Upper lobe of right lung (tissue), 1 donor: Measurements from ENCODE around the gene LY86. TPM values are rescaled to one million over a fixed set of nuclear protein-coding genes. Genes with fewer than 3 reads are reported as not detected.

Source experiments
- ATAC-seq: fragments of 200-7000 bp; cut with Tn5 transposase; one replicate; pipeline ENCODE4 v1.9.1; 2020; ENCODE audit warnings: mild to moderate bottlenecking, moderate library complexity
- DNase-seq: peaks from one replicate; pipeline ENCODE4 v3.0.0-alpha.2; 2020
- H3K27ac ChIP-seq: fragments of 200-600 bp; one replicate; pipeline ENCODE4 v1.8.0; 2022
- H3K27me3 ChIP-seq: fragments of 200-600 bp; one replicate; pipeline ENCODE4 v1.8.0; 2022; ENCODE audit warnings: mild to moderate bottlenecking
- H3K36me3 ChIP-seq: fragments of 200-600 bp; one replicate; pipeline ENCODE4 v1.8.0; 2022
- H3K4me1 ChIP-seq: fragments of 200-600 bp; one replicate; pipeline ENCODE4 v1.8.0; 2022
- H3K4me3 ChIP-seq: fragments of 200-600 bp; one replicate; pipeline ENCODE4 v1.8.0; 2022; ENCODE audit warnings: mild to moderate bottlenecking
- H3K9me3 ChIP-seq: fragments of 200-600 bp; one replicate; pipeline ENCODE4 v1.8.0; 2022
- intact Hi-C: fragments of 100-400 bp; cut with DNase I; formaldehyde crosslinking; loops from one replicate; pipeline ENCODE4 v1.11.0; 2022
- total RNA-seq: library from RNA; stranded (reverse); fragmentation: NEBNext Ultra II Directional; extraction: Animal tissue kit (Norgen Biotek cat#: 25700); gene quantifications from one replicate; pipeline ENCODE4 v1.2.1, GENCODE V29; 2021
- TF ChIP-seq, protein P1 (sequence below): fragments of 200-600 bp; IDR thresholded peaks from one replicate; pipeline ENCODE4 v1.8.0; 2022; ENCODE audit warnings: antibody characterized with exemption
- donor health status: DM: no; HTN: yes; CAD: no; lungs with severe emphysema.

Gene LY86
- total RNA-seq, 1 donor from 2014 or later = 13.8 TPM

DNA sequence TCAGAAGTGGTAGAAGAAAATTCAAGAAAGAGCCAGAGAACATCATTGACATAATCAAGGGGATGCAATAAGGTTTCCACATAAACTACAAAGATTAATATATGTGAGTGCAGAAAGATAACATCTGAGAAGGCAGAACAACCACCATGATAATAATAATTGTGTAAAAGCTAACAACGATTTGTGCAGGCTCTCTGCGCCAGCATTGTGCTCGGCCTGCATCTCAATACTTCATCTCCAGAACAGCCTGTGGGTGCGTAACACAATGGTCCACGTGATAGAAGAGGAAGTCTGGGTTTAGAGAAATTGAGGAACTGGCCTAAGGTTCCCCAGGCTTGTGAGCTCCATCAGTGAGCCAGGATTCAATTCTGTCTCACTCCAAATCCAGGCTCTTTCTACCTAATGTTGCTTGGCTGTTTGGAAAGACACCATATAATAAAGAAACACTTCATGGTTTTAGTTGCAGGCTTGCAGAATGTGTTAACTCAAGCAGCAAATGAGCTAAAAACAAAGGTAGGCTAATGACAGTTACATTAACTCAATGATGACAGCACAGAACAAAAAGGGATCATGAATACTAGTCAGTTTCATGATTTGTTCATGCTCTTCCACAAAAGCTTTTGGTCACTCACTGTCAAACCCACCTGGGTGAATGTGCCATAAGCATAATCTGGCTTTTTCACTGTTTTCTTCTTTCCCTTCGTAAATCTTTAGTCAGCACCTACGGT, 71.2 kb downstream of the LY86 start:
- Histone ChIP-seq H3K9me3 (no peaks in the 10 kb centered on the region), H3K27ac (peak overlapping the region; percentile 60), H3K36me3 (no peaks in the 10 kb centered on the region), H3K4me1 (peaks cover 47% of the 10 kb centered on the region), H3K27me3 (no peaks in the 10 kb centered on the region), H3K4me3 (no peak overlapping the region)
- DNase-seq = no peak
- TF ChIP-seq, protein P1, sequence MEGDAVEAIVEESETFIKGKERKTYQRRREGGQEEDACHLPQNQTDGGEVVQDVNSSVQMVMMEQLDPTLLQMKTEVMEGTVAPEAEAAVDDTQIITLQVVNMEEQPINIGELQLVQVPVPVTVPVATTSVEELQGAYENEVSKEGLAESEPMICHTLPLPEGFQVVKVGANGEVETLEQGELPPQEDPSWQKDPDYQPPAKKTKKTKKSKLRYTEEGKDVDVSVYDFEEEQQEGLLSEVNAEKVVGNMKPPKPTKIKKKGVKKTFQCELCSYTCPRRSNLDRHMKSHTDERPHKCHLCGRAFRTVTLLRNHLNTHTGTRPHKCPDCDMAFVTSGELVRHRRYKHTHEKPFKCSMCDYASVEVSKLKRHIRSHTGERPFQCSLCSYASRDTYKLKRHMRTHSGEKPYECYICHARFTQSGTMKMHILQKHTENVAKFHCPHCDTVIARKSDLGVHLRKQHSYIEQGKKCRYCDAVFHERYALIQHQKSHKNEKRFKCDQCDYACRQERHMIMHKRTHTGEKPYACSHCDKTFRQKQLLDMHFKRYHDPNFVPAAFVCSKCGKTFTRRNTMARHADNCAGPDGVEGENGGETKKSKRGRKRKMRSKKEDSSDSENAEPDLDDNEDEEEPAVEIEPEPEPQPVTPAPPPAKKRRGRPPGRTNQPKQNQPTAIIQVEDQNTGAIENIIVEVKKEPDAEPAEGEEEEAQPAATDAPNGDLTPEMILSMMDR = no peak
- peak; percentile 87 for ATAC-seq
- intact Hi-C loops = no loop called here

DNA sequence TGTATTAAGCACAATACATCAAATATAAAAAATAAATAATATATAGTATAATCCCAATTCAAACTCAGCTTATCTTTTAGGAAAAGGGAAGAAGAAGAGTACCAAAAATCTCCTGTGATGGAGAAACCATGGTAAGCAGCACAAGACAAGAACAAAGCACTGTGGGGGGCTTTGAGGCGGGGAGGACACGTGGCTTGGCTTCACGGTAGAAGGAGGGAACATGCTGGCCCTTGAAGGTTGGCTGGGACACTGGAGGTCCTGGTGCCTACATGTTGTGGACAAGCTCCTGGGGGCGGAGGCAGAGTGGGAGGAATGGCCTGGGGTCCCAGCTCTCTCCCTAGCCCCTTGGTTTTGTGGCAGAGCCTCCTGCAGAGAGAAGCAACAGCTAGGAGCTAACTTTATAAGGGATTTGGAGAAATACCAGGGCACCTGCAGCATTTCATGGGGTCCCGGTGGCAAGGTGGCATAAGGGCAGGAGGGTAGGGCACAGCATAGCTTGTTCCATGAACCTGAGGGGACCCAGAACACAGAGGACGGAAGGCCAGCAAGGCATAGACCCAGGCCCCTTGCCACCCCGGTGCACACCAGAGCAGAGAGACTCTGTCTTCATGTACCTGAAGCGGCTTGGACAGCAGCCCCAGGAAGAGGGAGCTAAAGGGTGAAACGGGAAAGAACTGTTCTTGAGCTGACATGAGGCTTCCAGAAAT, 72.0 kb downstream of the LY86 start:
- H3K36me3 ChIP-seq = no peaks in the 10 kb centered on the region
- peaks cover 45% of the 10 kb centered on the region for H3K4me1 ChIP-seq
- no peak for DNase-seq

GRCh38 chr6:6661191-6661590, 72.7 kb downstream of the LY86 start:
- H3K4me1 ChIP-seq = peaks cover 40% of the 10 kb centered on the region
- peak overlapping the region; percentile 60 for H3K27ac ChIP-seq
- no peak overlapping the region for H3K4me3 ChIP-seq
- H3K36me3 ChIP-seq = no peaks in the 10 kb centered on the region
- no peak for ATAC-seq
- intact Hi-C loops = no loop called here
- H3K27me3 ChIP-seq = no peaks in the 10 kb centered on the region
- no peaks in the 10 kb centered on the region for H3K9me3 ChIP-seq
- TF ChIP-seq, protein P1 = no peak
- no peak for DNase-seq

More for the DNA sequence above, 72.0 kb downstream of the LY86 start:
- Histone ChIP-seq H3K9me3 (no peaks in the 10 kb centered on the region), H3K27me3 (no peaks in the 10 kb centered on the region), H3K27ac (peak overlapping the region; percentile 60), H3K4me3 (no peak overlapping the region)
- intact Hi-C loops = no loop called here
- ATAC-seq = no peak
- TF ChIP-seq, protein P1 = no peak

DNA sequence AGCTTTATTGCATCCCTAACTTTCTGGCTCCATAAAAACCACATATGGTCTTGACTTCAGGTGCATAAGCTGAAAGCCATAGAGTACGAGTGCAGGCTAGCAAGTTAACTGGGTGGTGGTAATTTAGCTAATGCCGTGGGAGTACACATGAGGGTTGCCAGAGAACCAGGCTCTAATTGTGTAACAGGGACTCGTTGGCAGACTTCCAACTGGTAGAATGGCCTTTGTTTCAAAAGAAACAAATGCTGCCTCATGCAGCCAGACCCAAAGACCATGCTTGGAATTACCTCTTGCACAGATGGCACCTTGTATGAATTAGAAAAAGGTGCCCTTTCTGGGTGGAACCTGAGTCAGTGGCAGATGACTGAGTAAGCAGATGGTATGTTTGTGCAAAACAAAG, 73.2 kb downstream of the LY86 start:
- peak; percentile 60 for ATAC-seq
- DNase-seq = no peak
- no peaks in the 10 kb centered on the region for H3K27me3 ChIP-seq
- H3K4me1 ChIP-seq = peaks cover 40% of the 10 kb centered on the region
- no peaks in the 10 kb centered on the region for H3K36me3 ChIP-seq
- no peak overlapping the region for H3K4me3 ChIP-seq
- intact Hi-C loops = no loop called here
- TF ChIP-seq, protein P1 = no peak
- no peaks in the 10 kb centered on the region for H3K9me3 ChIP-seq
- peak overlapping the region; percentile 60 for H3K27ac ChIP-seq

GRCh38 chr6:6663421-6664135, 75.1 kb downstream of the LY86 start:
- Histone ChIP-seq H3K36me3 (no peaks in the 10 kb centered on the region), H3K4me3 (no peak overlapping the region), H3K27me3 (no peaks in the 10 kb centered on the region), H3K27ac (no peak overlapping the region), H3K4me1 (peaks cover 35% of the 10 kb centered on the region), H3K9me3 (no peaks in the 10 kb centered on the region)
- DNase-seq (no peak), ATAC-seq (no peak)
- TF ChIP-seq, protein P1 = no peak
- intact Hi-C loops = no loop called here
